HEK293 (cell line): ENCODE measurements around the gene YIPF6.

Experiments used
- ATF2 ChIP-seq: fragments of 450-650 bp; formaldehyde crosslinking; IDR thresholded peaks from 2 replicates; pipeline ENCODE4 v1.5.1; 2016; ENCODE audit warnings: missing biosample characterization, missing genetic modification characterization, low read depth
- CTCF ChIP-seq: fragments of 450-650 bp; formaldehyde crosslinking; IDR thresholded peaks from 2 replicates; pipeline ENCODE4 v1.5.1; 2016; ENCODE audit warnings: missing biosample characterization, missing genetic modification characterization
- RBAK ChIP-seq: fragments of 450-650 bp; formaldehyde crosslinking; IDR thresholded peaks from 2 replicates; pipeline ENCODE4 v1.5.1; 2016; ENCODE audit warnings: missing biosample characterization, missing genetic modification characterization
- SETDB1 ChIP-seq: IDR thresholded peaks from one replicate; pipeline ENCODE4 v1.6.1; 2017; ENCODE audit warnings: mild to moderate bottlenecking, low read length, moderate library complexity, mixed read lengths; ENCODE audit not compliant: insufficient read length
- SP2 ChIP-seq: fragments of 450-650 bp; formaldehyde crosslinking; IDR thresholded peaks from 2 replicates; pipeline ENCODE4 v1.5.1; 2016; ENCODE audit warnings: missing biosample characterization, missing genetic modification characterization

GRCh38 chrX:68584221-68584620 is 85.4 kb downstream of the YIPF6 start:
- TF ChIP-seq CTCF (tag by site-specific recombination) (no peak), SP2 (tag by site-specific recombination) (no peak), RBAK (tag by site-specific recombination) (no peak), ATF2 (no peak), SETDB1 (no peak)
